ENCODE data around the gene ZHX3.

ZHX3 gene

GRCh38 chr20:41290804-41291389 lies 26.6 kb downstream of the ZHX3 start:
- no peak for DNase-seq

- peak; percentile 94 for DNase-seq
These were observed 30.2 kb downstream of the ZHX3 start for GRCh38 chr20:41287327-41287726.

- no peak for DNase-seq
These were observed 31.2 kb downstream of the ZHX3 start for GRCh38 chr20:41286240-41286851.

GRCh38 chr20:41279546-41280225 lies 37.8 kb downstream of the ZHX3 start:
- no peak for DNase-seq

GRCh38 chr20:41278936-41279335 lies 38.6 kb downstream of the ZHX3 start:
- DNase-seq, result no peak

- no peak for DNase-seq
These were observed 40.5 kb downstream of the ZHX3 start for GRCh38 chr20:41277049-41277448.

GRCh38 chr20:41276317-41276751 lies 41.2 kb downstream of the ZHX3 start:
- DNase-seq, result no peak

GRCh38 chr20:41275301-41275731 lies 42.2 kb downstream of the ZHX3 start:
- DNase-seq, result peak; percentile 48

GRCh38 chr20:41274152-41274551 lies 43.4 kb downstream of the ZHX3 start:
- DNase-seq, result no peak

GRCh38 chr20:41273445-41273844 lies 44.1 kb downstream of the ZHX3 start:
- no peak for DNase-seq

GRCh38 chr20:41272339-41272738 lies 45.2 kb downstream of the ZHX3 start:
- DNase-seq, result no peak

- DNase-seq, result no peak
These were observed 48.4 kb downstream of the ZHX3 start for GRCh38 chr20:41268917-41269652.

- DNase-seq, result no peak
These were observed 49.1 kb downstream of the ZHX3 start for GRCh38 chr20:41268402-41268801.

GRCh38 chr20:41265938-41266337 lies 51.6 kb downstream of the ZHX3 start:
- no peak for DNase-seq

GRCh38 chr20:41264819-41265218 lies 52.7 kb downstream of the ZHX3 start:
- DNase-seq, result no peak

GRCh38 chr20:41261790-41262717 lies 55.5 kb downstream of the ZHX3 start:
- DNase-seq, result no peak

GRCh38 chr20:41261260-41261659 lies 56.3 kb downstream of the ZHX3 start:
- DNase-seq, result no peak

- no peak for DNase-seq
These were observed 56.8 kb downstream of the ZHX3 start for GRCh38 chr20:41260734-41261220.

GRCh38 chr20:41259309-41259708 lies 58.2 kb downstream of the ZHX3 start:
- DNase-seq, result no peak

GRCh38 chr20:41258474-41258873 lies 59.1 kb downstream of the ZHX3 start:
- DNase-seq, result no peak

GRCh38 chr20:41256516-41256915 lies 61.0 kb downstream of the ZHX3 start:
- no peak for DNase-seq

- no peak for DNase-seq
These were observed 61.9 kb downstream of the ZHX3 start for GRCh38 chr20:41255655-41256054.

All from HCEC 1CT (cell line).